ENCODE results near the gene TMC6. TPM values are rescaled to one million over a fixed set of nuclear protein-coding genes. Genes with fewer than 3 reads are reported as not detected.

TMC6 gene
- total RNA-seq, 4 donors from 2014 or later = 14.4 to 21.4 (median 18.5) TPM

GRCh38 chr17:78122216-78122930 is 6.2 kb downstream of the TMC6 start:
- H3K27me3 ChIP-seq = peaks cover 0 to 11% (median 0%) of the 10 kb centered on the region in 4 donors
- no peak overlapping the region for H3K4me3 ChIP-seq
- H3K36me3 ChIP-seq = peaks cover 0 to 84% (median 57%) of the 10 kb centered on the region in 4 donors
- intact Hi-C loops (cut with DNase I) = no loop called here
- TF ChIP-seq POLR2AphosphoS5 (IDR thresholded peaks at IDR 0.05) = no peak
- TF ChIP-seq POLR2A (IDR thresholded peaks at IDR 0.05; ENCODE audit: low read depth) = no peak
- no peak for TF ChIP-seq EP300 (IDR thresholded peaks at IDR 0.05)
- TF ChIP-seq, protein P1, sequence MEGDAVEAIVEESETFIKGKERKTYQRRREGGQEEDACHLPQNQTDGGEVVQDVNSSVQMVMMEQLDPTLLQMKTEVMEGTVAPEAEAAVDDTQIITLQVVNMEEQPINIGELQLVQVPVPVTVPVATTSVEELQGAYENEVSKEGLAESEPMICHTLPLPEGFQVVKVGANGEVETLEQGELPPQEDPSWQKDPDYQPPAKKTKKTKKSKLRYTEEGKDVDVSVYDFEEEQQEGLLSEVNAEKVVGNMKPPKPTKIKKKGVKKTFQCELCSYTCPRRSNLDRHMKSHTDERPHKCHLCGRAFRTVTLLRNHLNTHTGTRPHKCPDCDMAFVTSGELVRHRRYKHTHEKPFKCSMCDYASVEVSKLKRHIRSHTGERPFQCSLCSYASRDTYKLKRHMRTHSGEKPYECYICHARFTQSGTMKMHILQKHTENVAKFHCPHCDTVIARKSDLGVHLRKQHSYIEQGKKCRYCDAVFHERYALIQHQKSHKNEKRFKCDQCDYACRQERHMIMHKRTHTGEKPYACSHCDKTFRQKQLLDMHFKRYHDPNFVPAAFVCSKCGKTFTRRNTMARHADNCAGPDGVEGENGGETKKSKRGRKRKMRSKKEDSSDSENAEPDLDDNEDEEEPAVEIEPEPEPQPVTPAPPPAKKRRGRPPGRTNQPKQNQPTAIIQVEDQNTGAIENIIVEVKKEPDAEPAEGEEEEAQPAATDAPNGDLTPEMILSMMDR (IDR thresholded peaks at IDR 0.05) = no peak
- no peak for DNase-seq (ENCODE audit: extremely low spot score)
- WGBS = 95% methylated on average over 15 of the region's 23 CpGs
- no peaks in the 10 kb centered on the region for H3K9me3 ChIP-seq
- no peak overlapping the region for H3K27ac ChIP-seq (replicated peaks in 1 of 4)
- peaks cover 37 to 40% (median 39%) of the 10 kb centered on the region in 4 donors for H3K4me1 ChIP-seq

- 76% methylated on average over 7 of the region's 11 CpGs for WGBS
- intact Hi-C loops (cut with DNase I) = no loop called here
- no peak for DNase-seq (ENCODE audit: extremely low spot score)
- H3K9me3 ChIP-seq = no peaks in the 10 kb centered on the region
- H3K27me3 ChIP-seq = peaks cover 0 to 5% (median 0%) of the 10 kb centered on the region in 4 donors
- no peak overlapping the region for H3K27ac ChIP-seq (replicated peaks in 1 of 4)
- H3K36me3 ChIP-seq = peaks cover 0 to 90% (median 59%) of the 10 kb centered on the region in 4 donors
- TF ChIP-seq POLR2AphosphoS5 (IDR thresholded peaks at IDR 0.05) = no peak
- TF ChIP-seq, protein P1 (IDR thresholded peaks at IDR 0.05) = no peak
- no peak for TF ChIP-seq POLR2A (IDR thresholded peaks at IDR 0.05; ENCODE audit: low read depth)
- no peak for TF ChIP-seq EP300 (IDR thresholded peaks at IDR 0.05)
- no peak overlapping the region for H3K4me3 ChIP-seq
- peaks cover 33 to 38% (median 37%) of the 10 kb centered on the region in 4 donors for H3K4me1 ChIP-seq
Measured at GRCh38 chr17:78121801-78122215, 6.7 kb downstream of the TMC6 start.

- Histone ChIP-seq H3K27me3 (no peaks in the 10 kb centered on the region), H3K27ac (replicated peaks in 1 of 4) (no peak overlapping the region), H3K4me3 (no peak overlapping the region), H3K9me3 (no peaks in the 10 kb centered on the region), H3K36me3 (peaks cover 0 to 92% (median 59%) of the 10 kb centered on the region in 4 donors), H3K4me1 (peaks cover 27 to 32% (median 31%) of the 10 kb centered on the region in 4 donors)
- DNase-seq (ENCODE audit: extremely low spot score) = no peak
- TF ChIP-seq POLR2A (IDR thresholded peaks at IDR 0.05; ENCODE audit: low read depth) (no peak), EP300 (IDR thresholded peaks at IDR 0.05) (no peak), POLR2AphosphoS5 (IDR thresholded peaks at IDR 0.05) (no peak)
- TF ChIP-seq, protein P1 (IDR thresholded peaks at IDR 0.05) = no peak
- intact Hi-C loops (cut with DNase I) = no loop called here
- 89% methylated on average over 29 of the region's 35 CpGs for WGBS
Measured at GRCh38 chr17:78120971-78121800, 7.4 kb downstream of the TMC6 start.

DNA sequence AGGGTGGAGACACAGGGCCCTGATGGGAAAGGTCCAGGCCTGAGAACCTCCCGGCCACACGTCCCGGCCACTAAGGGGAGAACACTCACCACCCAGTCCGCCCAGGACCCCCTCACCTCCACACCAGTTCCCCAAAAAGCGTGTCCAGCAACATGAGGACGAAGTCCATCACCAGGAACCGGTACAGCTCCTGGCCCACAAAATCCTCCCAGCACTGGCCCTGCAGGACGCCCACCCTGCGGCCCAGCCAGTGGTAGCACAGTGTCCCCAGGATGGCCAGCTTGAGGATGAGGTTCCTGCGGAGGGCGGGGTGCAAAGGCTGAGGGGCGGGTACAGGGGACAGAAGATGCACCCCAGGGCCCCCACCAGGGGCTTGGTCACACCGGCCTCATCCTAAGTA is 8.0 kb downstream of the TMC6 start:
- peaks cover 0 to 86% (median 55%) of the 10 kb centered on the region in 4 donors for H3K36me3 ChIP-seq
- H3K27me3 ChIP-seq = no peaks in the 10 kb centered on the region
- H3K9me3 ChIP-seq = no peaks in the 10 kb centered on the region
- intact Hi-C loops (cut with DNase I) = no loop called here
- TF ChIP-seq POLR2A (IDR thresholded peaks at IDR 0.05; ENCODE audit: low read depth) (no peak), EP300 (IDR thresholded peaks at IDR 0.05) (no peak), POLR2AphosphoS5 (IDR thresholded peaks at IDR 0.05) (no peak)
- TF ChIP-seq, protein P1 (IDR thresholded peaks at IDR 0.05) = no peak
- whole genome bisulfite sequencing = 93% methylated on average over 11 of the region's 13 CpGs
- no peak overlapping the region for H3K27ac ChIP-seq (replicated peaks in 1 of 4)
- peaks cover 20 to 26% (median 24%) of the 10 kb centered on the region in 4 donors for H3K4me1 ChIP-seq
- no peak overlapping the region for H3K4me3 ChIP-seq
- no peak for DNase-seq (ENCODE audit: extremely low spot score)

Measured in esophagus muscularis mucosa (tissue), 4 donors.